T-helper 1 cell (primary cell): ENCODE data around the gene NEURL3.
"Not testable (repeated sequence)": the region's sequence is repeated elsewhere in the genome, so short reads cannot be mapped to it uniquely, and the experiment has no call there.

ENCODE experiments used
- DNase-seq, 5 donors: peaks; one replicate each; pipeline ENCODE4 v3.0.0-alpha.2; 2012 to 2020

The NEURL3 gene

GRCh38 chr2:96506016-96506906 is 1.1 kb upstream of the NEURL3 start:
- no peak for DNase-seq

DNA sequence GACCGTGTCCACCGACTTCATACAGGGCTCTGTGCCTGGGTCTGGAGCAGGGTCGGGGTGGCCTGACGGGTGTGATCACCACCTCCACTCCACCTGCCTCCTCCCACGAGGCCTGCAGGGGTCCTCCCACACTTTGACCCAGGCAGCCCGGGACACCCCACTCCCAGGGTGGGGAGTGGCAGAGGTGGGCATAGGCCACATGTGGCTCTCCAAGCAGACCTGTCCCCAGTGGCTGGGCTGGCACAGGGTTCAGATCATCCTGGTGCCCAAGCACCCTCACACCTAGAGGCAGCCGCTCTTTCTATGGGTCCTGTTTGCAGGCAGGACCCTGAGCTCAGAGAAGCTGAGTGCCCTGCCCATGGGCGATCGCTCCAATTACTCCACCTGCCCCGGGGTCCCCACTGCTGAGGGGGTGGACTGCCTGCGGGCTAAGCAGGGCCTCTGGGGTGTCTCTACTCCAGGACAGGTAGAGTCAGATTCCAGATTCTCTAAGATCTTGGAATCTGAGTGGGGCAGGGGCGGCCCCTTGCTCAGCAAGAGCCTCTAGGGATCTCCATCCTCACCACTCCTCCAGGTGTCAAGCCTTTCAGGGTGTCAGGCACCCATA is 1.4 kb downstream of the NEURL3 start:
- DNase-seq, result no peak

- no peak for DNase-seq
Measured at GRCh38 chr2:96502891-96503636, 2.1 kb downstream of the NEURL3 start.

- no peak for DNase-seq
Measured at GRCh38 chr2:96501886-96502810, 3.0 kb downstream of the NEURL3 start.

GRCh38 chr2:96501471-96501874 is 3.7 kb downstream of the NEURL3 start:
- DNase-seq, result peak in 1 of 5 donors; percentile 61

- no peak for DNase-seq
Measured at GRCh38 chr2:96500385-96501066, 4.6 kb downstream of the NEURL3 start.

- DNase-seq, result no peak
Measured at GRCh38 chr2:96499061-96499960, 5.8 kb downstream of the NEURL3 start.

DNA sequence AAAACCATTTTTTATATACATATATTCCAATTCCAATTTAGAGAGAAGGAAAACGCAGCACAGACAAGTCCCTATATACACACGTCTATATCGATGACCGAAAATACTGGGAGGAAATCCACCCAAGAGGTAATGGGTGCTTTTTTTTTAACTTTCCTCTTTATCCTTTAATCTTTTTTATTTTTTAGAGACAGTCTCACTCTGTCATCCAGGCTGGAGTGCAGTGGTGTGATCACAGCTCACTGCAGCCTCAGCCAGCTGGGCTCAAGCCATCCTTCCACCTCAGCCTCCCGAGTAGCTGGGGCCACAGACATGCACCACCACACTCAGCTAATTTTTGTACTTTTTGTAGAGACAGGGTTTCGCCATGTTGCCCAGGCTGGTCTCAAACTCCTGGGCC is 6.5 kb downstream of the NEURL3 start:
- DNase-seq, result not testable (repeated sequence)

DNA sequence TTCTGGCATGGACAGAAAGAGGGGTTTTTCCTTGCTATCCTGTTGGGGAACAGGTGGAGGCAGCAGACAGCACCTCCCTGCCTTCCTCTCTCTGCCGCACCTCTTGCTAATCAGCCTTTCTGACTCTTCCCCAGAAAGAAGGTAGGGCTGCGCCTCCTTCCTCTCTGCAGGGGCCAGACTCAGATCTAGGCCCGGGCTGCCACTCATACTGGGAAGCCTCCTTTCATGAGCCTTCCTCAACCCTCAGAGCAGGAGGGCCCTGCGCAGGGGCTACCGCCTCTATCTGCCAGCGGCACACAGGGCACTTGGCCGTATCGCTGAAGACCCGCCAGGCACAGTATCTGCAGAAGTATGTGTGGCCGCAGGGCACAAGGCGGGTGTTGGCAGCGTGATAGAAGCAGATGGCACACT is 7.1 kb downstream of the NEURL3 start:
- DNase-seq, result no peak

DNA sequence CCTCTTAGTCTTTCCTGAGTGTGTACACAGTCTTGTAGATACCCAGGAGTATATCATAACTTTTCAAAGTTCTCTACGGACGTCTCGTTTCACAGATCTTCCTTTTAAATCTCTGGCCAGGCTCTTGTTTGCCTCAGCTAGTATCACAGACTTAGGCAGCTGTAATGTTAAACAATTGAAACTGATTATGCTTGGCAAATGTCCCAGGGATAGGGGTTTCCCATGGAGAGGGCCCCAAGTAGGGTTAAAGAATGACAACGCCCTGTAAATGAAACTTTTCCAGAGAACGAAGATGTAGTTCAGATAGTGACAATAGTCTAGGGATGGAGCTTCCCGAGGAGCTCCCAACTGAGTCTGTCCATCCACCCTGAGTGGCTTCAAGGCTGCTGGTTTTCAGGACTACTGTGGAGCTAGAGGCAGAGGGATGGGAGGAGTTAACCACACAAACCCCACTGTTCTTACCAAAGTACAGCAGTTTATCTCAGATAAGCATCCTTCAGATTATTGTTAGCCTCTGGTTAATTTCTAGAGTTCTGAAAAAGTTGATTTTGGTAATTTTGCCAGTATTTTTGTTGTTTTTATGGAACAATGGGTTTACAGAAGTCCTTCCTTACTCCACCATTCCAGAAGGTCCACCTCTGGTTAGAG is 9.1 kb downstream of the NEURL3 start:
- no peak for DNase-seq

DNA sequence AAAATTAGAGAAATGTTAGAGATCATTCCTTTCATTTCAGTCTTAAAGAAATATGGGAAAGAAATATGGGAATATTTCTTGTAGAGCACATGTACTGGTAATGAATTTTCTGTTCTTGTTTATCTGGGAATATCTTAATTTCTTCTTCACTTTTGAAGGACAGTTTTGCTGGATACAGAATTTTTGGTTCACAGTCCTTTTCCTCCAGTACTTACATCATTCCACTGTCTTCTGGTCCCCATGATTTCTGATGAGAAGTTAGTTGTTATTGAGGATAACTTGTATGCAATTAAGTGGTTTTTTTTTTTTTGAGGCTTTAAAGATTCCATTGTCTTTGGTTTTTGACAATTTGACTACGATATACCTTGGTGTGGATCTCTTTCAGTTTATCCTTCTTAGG is 11.0 kb downstream of the NEURL3 start:
- DNase-seq, result no peak

DNA sequence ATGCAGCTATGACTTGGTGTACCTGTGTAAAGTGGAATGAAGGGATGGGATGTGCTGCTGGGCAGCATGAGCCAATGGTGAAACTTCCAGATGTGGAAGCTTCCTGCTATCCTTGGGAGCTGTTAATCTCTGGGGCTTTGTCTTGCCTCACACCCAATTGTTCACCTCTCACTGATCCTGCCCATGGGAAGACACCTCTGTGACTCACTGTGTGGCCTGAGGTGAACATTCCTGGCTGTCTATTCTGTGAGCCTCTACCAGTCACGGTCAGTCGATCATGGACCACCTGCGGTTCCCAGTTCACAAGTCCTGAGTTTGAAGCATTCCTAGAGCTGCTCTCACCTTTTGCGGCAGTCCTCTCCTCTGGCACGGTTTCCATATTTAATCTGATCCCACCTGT is 12.1 kb downstream of the NEURL3 start:
- no peak for DNase-seq

- peak in 1 of 5 donors; percentile 38 for DNase-seq
Measured at GRCh38 chr2:96491860-96492497, 13.2 kb downstream of the NEURL3 start.

DNA sequence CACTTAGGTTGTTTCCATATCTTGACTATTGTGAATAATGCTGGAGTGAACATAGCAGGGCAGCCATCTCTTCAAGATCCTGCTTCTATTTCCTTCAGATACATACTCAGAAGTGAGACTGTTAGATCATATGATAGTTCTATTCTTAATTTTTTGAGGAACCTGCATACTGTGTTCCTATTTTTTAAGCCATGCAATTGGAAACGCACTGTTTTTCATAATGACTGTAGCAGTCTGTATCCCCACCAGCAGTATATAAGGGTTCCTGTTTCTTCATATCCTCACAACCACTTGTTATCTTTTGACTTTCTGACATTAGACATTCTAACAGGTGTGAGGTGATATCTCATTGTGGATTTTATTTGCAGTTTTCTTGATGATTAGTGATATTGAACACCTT is 15.5 kb downstream of the NEURL3 start:
- no peak for DNase-seq

DNA sequence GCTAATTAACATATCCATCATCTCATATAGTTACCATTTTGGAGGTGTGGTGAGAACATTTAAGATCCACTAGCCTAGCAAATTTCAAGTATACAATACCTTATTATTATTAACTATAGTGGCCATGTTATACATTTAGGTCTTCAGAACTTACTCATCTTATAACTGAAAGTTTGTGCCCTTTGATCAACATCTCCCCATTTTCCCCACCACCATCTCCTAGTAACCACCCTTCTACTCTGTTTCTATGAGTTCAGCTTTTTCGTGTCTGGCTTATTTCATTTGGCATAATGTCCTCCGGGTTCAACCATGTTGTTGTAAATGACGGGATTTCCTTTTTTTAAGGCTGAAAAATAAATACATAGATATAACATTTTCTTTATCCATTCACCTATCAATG is 15.9 kb downstream of the NEURL3 start:
- no peak for DNase-seq

GRCh38 chr2:96486696-96487095 is 18.5 kb downstream of the NEURL3 start:
- DNase-seq, result peak in 1 of 5 donors; percentile 33

- DNase-seq, result peak; percentile 44 to 96 (median 61)
Measured at GRCh38 chr2:96485751-96486651, 19.2 kb downstream of the NEURL3 start.

DNA sequence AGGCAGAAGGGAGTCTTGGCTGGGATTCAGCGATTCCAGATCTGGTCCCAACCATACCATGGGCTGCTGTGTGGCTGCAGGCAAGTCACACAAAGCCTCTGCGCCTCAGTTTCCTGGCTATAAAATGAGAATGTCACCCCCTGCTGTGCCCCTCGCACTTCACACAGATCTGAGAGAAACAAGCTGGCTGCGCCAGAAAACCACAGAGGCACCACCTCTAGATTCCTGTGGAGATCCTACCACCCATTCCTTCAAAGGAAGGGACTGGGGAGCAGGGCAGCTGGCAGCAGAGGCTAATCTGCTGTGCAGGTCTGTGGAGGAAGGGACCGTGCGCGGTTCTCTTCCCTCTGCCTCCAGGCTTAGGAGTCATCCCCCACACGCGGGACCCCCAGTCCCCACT is 19.8 kb downstream of the NEURL3 start:
- DNase-seq, result no peak

DNA sequence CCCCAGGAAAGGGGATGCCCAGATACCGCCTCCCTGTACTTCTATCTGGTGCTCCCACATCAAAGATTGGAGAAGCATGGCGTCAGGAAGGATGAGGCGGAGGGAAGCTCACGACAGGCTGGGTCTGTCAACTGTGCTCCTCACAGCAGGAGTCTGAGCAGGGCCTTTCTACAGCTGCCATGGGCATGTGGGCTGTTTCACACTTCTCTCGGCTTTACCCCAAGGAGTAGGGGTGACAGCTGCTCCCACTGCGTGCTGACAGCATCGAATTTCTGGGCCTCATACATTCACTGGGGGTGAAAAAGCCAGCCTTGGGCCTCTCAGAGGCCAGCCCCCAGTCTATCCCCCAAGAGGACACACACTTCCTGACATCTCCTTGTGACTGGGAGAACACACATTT is 21.1 kb downstream of the NEURL3 start:
- no peak for DNase-seq
